ENCODE results near the gene CPVL. TPM values are rescaled to one million over a fixed set of nuclear protein-coding genes. Genes with fewer than 3 reads are reported as not detected.

The CPVL gene
- total RNA-seq, 1 experiment from 2014 or later: 72.3 TPM

DNA sequence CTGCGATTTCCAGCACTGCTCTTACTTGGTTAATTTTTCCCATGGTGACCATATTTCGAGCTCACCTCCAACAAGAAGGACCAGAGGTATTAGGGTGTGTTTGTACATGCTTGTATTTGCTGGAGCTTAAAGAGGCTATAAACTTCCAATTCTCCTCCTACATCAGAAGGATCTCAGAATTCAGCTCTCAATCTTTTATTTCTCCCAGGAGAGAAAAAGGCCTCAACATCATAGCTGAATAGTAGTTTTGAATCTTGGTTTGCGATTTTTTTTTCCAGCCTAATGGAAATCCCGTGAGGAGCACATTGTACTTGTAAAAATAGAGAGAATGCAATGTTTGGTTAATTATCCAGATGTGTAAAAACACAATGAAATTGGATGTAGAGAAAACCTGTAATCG, 69.7 kb downstream of the CPVL start:
- BruUV-seq (replicated peaks): no TSS peak
- DNase-seq (ENCODE audit: low spot score): no peak
- ChIA-PET CTCF (interaction anchor here (0.6 to 1.2 kb wide), 3 partner anchors 30 to 181 kb away, joined by 3 read pairs; no protein-coding TSS in a partner anchor), POLR2A (ENCODE audit: low non-redundant PET) (no interaction called here)
- Histone ChIP-seq H3K4me1 (ENCODE audit: insufficient read depth, low read length, poor library complexity, severe bottlenecking) (peaks cover 25% of the 10 kb centered on the region), H3K27ac (ENCODE audit: low read depth, low read length, poor library complexity, severe bottlenecking) (no peak overlapping the region), H3K4me3 (ENCODE audit: low read depth, low read length, poor library complexity, severe bottlenecking) (no peak overlapping the region), H3K36me3 (ENCODE audit: insufficient read depth, low read length, poor library complexity, severe bottlenecking) (no peaks in the 10 kb centered on the region), H3K9me3 (ENCODE audit: low read depth, low read length, poor library complexity, severe bottlenecking) (no peaks in the 10 kb centered on the region), H3K27me3 (replicated peaks; ENCODE audit: insufficient read depth, low read depth, low read length, poor library complexity) (no peaks in the 10 kb centered on the region)
- TF ChIP-seq, protein P1, sequence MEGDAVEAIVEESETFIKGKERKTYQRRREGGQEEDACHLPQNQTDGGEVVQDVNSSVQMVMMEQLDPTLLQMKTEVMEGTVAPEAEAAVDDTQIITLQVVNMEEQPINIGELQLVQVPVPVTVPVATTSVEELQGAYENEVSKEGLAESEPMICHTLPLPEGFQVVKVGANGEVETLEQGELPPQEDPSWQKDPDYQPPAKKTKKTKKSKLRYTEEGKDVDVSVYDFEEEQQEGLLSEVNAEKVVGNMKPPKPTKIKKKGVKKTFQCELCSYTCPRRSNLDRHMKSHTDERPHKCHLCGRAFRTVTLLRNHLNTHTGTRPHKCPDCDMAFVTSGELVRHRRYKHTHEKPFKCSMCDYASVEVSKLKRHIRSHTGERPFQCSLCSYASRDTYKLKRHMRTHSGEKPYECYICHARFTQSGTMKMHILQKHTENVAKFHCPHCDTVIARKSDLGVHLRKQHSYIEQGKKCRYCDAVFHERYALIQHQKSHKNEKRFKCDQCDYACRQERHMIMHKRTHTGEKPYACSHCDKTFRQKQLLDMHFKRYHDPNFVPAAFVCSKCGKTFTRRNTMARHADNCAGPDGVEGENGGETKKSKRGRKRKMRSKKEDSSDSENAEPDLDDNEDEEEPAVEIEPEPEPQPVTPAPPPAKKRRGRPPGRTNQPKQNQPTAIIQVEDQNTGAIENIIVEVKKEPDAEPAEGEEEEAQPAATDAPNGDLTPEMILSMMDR (conservative IDR thresholded peaks at IDR 0.05; ENCODE audit: low read depth, low read length): no peak
- TF ChIP-seq EZH2 (IDR thresholded peaks at IDR 0.05; ENCODE audit: borderline replicate concordance, low read depth, low read length, poor library complexity, severe bottlenecking): no peak
- intact Hi-C loops (cut with micrococcal nuclease; ENCODE audit: unreplicated experiment): no loop called here

DNA sequence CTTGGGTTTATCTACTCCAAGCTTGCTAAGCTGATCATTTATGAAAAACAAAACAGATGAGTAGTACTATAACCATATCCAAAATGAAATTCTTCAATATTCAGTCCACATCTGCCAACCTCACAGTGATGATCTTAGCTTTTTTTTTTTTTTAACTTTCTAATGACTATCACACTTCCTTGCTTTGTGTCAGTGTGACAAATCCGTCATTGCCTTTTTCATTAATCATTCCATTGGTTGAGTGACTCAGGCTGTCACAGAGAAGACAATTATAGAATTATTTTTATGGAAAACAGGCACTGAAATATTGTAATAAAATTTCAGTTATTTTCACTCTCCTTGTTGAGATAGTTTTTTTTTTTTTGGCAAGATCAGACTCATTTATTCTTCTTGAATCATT, 70.7 kb downstream of the CPVL start:
- H3K4me3 ChIP-seq (ENCODE audit: low read depth, low read length, poor library complexity, severe bottlenecking): no peak overlapping the region
- no peaks in the 10 kb centered on the region for H3K9me3 ChIP-seq (ENCODE audit: low read depth, low read length, poor library complexity, severe bottlenecking)
- no peak overlapping the region for H3K27ac ChIP-seq (ENCODE audit: low read depth, low read length, poor library complexity, severe bottlenecking)
- no peaks in the 10 kb centered on the region for H3K36me3 ChIP-seq (ENCODE audit: insufficient read depth, low read length, poor library complexity, severe bottlenecking)
- H3K27me3 ChIP-seq (replicated peaks; ENCODE audit: insufficient read depth, low read depth, low read length, poor library complexity): no peaks in the 10 kb centered on the region
- ChIA-PET POLR2A (ENCODE audit: low non-redundant PET) (interaction anchor here (0.6 kb wide), 3 partner anchors 12 to 1467 kb away, joined by 4 to 7 read pairs (median 5); no protein-coding TSS in a partner anchor), CTCF (interaction anchor here (0.5 to 0.6 kb wide), 2 partner anchors 30 to 87 kb away, joined by 3 read pairs; no protein-coding TSS in a partner anchor)
- peaks cover 25% of the 10 kb centered on the region for H3K4me1 ChIP-seq (ENCODE audit: insufficient read depth, low read length, poor library complexity, severe bottlenecking)
- DNase-seq (ENCODE audit: low spot score): peak; percentile 39
- intact Hi-C loops (cut with micrococcal nuclease; ENCODE audit: unreplicated experiment): no loop called here
- no peak for TF ChIP-seq EZH2 (IDR thresholded peaks at IDR 0.05; ENCODE audit: borderline replicate concordance, low read depth, low read length, poor library complexity, severe bottlenecking)
- TF ChIP-seq, protein P1 (conservative IDR thresholded peaks at IDR 0.05; ENCODE audit: low read depth, low read length): no peak
- no TSS peak for BruUV-seq (replicated peaks)

DNA sequence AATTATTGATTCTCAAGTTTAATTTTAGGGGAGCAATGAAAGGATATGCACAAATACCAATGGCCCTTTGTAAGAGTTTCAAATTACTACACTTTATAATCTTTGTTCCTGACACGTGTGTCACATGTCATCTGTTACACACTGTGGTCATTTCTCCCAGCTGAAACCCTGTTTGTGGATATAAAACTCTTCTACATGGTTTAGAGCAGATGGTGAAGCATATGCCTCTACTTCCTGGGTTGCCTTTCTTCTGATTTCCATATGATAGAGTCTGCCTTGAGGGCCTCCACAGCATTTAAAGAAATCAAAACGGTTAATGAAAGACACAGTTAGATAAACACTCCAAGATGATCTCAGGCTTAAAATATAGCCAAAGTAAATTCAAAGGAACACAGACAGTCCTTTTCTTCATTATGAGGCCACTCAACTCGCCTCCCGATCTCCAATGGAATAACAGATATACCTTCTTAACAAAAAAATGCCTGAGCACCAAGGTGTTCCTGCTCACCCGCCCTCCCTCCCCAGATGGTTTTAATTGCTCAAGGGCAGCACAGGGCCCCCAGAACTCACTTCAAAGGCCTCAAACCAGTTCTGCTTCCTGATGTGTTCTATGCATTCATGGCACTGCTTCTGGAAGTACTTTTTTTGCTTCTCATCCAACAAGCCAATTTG, 75.0 kb downstream of the CPVL start:
- no peak overlapping the region for H3K4me3 ChIP-seq (ENCODE audit: low read depth, low read length, poor library complexity, severe bottlenecking)
- H3K27me3 ChIP-seq (replicated peaks; ENCODE audit: insufficient read depth, low read depth, low read length, poor library complexity): no peaks in the 10 kb centered on the region
- POLR2A ChIA-PET (ENCODE audit: low non-redundant PET): no interaction called here
- no TSS peak for BruUV-seq (replicated peaks)
- peaks cover 22% of the 10 kb centered on the region for H3K4me1 ChIP-seq (ENCODE audit: insufficient read depth, low read length, poor library complexity, severe bottlenecking)
- no peak for TF ChIP-seq EZH2 (IDR thresholded peaks at IDR 0.05; ENCODE audit: borderline replicate concordance, low read depth, low read length, poor library complexity, severe bottlenecking)
- TF ChIP-seq, protein P1 (conservative IDR thresholded peaks at IDR 0.05; ENCODE audit: low read depth, low read length): no peak
- H3K36me3 ChIP-seq (ENCODE audit: insufficient read depth, low read length, poor library complexity, severe bottlenecking): no peaks in the 10 kb centered on the region
- intact Hi-C loops (cut with micrococcal nuclease; ENCODE audit: unreplicated experiment): no loop called here
- no peaks in the 10 kb centered on the region for H3K9me3 ChIP-seq (ENCODE audit: low read depth, low read length, poor library complexity, severe bottlenecking)
- H3K27ac ChIP-seq (ENCODE audit: low read depth, low read length, poor library complexity, severe bottlenecking): no peak overlapping the region
- CTCF ChIA-PET: no interaction called here
- DNase-seq (ENCODE audit: low spot score): no peak
